ENCODE data around the gene RASAL1. TPM values are rescaled to one million over a fixed set of nuclear protein-coding genes. Genes with fewer than 3 reads are reported as not detected.

Gene RASAL1
- total and polyA plus RNA-seq, 9 donors: 0.05 to 5.1 (median 1.1) TPM; not detected in 2

DNA sequence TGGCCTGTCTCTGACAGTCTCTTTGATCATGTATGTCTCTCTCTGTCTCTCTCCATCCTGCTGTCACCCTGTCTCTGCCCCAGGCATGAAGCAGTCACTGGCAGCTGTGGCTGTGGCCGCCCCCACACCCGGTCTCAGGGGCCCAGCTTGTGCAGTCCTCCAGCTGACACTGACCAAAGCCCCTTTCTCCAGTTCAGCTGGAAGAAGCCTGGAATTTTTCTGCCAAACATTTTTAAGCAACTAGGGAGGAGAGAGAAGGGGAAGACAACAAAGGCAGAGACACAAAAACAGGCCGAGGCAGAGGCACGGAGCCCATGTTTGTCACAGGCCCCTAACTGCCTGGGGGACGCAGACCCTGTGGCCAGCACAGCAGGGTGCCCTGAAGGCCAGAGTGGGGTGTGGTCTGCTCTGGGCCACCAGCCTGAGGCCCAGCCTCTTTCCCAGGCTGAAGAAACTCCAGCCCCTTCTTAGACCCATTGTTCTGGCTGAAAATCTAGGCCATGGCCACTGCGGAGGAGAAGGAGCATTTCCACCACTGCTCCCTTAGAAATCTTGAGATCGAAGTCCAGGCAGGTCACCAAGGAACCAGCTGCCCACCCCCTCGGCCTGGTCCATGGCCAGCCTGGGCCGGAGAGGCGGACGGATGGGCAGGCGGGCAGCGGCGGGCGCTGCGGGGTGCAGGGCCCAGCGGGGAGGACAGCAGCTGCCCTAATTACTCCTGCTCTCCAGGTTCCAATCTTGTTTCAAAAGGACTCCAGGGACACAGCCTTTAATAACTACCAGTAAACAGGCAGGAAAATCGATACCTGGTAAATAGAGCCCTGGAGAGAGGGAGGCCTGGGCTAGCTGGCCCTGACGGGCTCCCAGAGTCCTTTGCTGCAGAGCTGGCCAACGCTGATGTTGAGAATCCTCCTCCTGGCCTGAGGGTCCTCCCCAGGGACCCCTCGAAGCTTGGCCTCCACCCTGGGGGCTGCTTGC is 64.1 kb downstream of the RASAL1 start:
- H3K4me3 ChIP-seq: no peak overlapping the region
- no peaks in the 10 kb centered on the region for H3K9me3 ChIP-seq
- intact Hi-C loops (cut with DNase I): no loop called here
- H3K36me3 ChIP-seq: no peaks in the 10 kb centered on the region
- H3K4me1 ChIP-seq (ENCODE audit: insufficient read depth): no peaks in the 10 kb centered on the region
- H3K27ac ChIP-seq: no peak overlapping the region
- no peaks in the 10 kb centered on the region for H3K27me3 ChIP-seq
- TF ChIP-seq EP300 (IDR thresholded peaks at IDR 0.05) (no peak), POLR2A (IDR thresholded peaks at IDR 0.05) (no peak)
- TF ChIP-seq, protein P1, sequence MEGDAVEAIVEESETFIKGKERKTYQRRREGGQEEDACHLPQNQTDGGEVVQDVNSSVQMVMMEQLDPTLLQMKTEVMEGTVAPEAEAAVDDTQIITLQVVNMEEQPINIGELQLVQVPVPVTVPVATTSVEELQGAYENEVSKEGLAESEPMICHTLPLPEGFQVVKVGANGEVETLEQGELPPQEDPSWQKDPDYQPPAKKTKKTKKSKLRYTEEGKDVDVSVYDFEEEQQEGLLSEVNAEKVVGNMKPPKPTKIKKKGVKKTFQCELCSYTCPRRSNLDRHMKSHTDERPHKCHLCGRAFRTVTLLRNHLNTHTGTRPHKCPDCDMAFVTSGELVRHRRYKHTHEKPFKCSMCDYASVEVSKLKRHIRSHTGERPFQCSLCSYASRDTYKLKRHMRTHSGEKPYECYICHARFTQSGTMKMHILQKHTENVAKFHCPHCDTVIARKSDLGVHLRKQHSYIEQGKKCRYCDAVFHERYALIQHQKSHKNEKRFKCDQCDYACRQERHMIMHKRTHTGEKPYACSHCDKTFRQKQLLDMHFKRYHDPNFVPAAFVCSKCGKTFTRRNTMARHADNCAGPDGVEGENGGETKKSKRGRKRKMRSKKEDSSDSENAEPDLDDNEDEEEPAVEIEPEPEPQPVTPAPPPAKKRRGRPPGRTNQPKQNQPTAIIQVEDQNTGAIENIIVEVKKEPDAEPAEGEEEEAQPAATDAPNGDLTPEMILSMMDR (IDR thresholded peaks at IDR 0.05): no peak
- 61 to 67% (median 63%) methylated on average over 21 of the region's 21 CpGs for WGBS, 3 donors
- no peak for DNase-seq

DNA sequence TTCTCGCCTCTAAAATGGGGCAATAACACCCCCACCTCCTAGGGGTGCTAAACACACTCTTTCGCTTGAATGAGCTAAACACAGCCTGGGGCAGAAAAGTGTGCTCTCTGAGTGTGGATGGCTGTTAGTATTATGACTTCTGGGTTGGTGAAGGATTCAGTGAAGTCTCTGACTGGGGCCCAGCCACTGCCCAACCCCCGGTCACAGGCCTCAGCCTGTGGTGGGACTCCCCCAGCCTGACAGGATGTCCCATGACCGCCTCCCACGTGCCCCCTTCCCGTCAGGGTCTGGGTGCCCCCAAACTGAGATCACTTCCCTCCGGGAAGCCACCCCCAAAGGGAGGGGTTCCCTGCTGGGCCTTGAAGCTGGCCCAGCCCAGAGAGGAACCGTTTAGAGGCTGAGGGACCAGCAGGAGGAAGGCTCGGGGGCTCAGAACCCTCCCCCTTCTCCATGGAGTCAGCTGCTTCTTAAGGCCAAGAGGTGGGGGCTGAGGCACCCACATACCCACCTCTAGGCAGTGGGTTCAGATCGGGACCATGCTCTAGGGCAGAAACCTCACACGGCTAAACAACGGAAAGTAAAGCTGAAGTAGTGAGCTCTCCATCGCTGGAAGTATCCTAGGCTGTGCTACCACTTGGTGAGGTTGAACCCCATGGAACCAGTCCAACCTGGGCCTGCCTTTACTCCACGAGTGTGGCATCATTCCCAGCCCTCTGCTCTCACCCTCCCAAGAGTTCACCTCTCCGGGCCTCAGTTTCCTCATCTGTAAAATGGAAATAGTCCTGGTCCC is 65.2 kb downstream of the RASAL1 start:
- DNase-seq: no peak
- no peak overlapping the region for H3K27ac ChIP-seq
- no peaks in the 10 kb centered on the region for H3K36me3 ChIP-seq
- TF ChIP-seq, protein P1 (IDR thresholded peaks at IDR 0.05): no peak
- no peak for TF ChIP-seq POLR2A (IDR thresholded peaks at IDR 0.05)
- no peak for TF ChIP-seq EP300 (IDR thresholded peaks at IDR 0.05)
- no peak overlapping the region for H3K4me3 ChIP-seq
- no peaks in the 10 kb centered on the region for H3K27me3 ChIP-seq
- H3K9me3 ChIP-seq: no peaks in the 10 kb centered on the region
- H3K4me1 ChIP-seq (ENCODE audit: insufficient read depth): no peaks in the 10 kb centered on the region
- intact Hi-C loops (cut with DNase I): no loop called here
- 55 to 63% (median 57%) methylated on average over 15 of the region's 15 CpGs for WGBS, 3 donors

DNA sequence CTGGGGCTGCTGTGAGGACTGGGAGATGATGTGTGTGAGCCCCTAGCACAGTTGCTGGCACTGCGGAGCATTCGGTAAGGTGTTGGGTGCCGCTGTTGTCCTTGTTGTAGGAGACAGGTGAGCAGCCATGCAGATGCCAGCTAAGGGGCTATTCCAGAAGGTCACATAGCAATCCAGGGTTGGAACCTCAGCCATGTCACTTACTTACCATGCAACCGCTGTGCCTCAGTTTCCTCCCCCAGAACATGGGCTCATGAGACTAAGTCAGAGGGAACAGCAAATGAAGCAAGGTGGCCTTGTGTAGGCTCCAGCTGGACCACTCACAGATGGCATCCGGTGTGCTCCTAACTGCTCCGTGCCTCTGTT is 65.8 kb downstream of the RASAL1 start:
- Histone ChIP-seq H3K36me3 (no peaks in the 10 kb centered on the region), H3K4me3 (no peak overlapping the region), H3K9me3 (no peaks in the 10 kb centered on the region), H3K27me3 (no peaks in the 10 kb centered on the region), H3K4me1 (ENCODE audit: insufficient read depth) (no peaks in the 10 kb centered on the region), H3K27ac (no peak overlapping the region)
- 89 to 93% (median 91%) methylated on average over 6 of the region's 6 CpGs for WGBS, 3 donors
- DNase-seq: no peak
- intact Hi-C loops (cut with DNase I): no loop called here
- TF ChIP-seq POLR2A (IDR thresholded peaks at IDR 0.05): no peak
- TF ChIP-seq, protein P1 (IDR thresholded peaks at IDR 0.05): no peak
- no peak for TF ChIP-seq EP300 (IDR thresholded peaks at IDR 0.05)

DNA sequence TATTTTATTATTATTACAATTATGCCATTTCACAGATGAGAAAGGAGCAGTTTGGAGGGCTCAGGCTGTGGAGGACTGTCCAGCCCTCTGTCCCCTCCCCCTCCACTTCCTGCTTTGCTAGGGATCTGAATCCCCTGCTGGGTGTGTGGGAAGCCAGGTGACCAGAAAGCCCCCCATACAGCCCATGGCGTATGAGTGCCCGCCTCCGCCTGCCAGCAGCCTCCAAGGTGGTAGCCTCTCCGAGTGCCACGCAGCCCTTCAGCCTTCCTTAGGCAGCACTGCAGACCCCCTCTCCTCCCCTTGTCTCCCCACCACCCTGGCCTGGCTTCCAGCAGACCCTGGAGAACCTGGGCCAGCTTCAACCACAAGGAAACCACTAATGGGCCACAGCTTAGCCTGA is 66.4 kb downstream of the RASAL1 start:
- Histone ChIP-seq H3K36me3 (no peaks in the 10 kb centered on the region), H3K4me1 (ENCODE audit: insufficient read depth) (no peaks in the 10 kb centered on the region), H3K4me3 (no peak overlapping the region), H3K27me3 (no peaks in the 10 kb centered on the region), H3K9me3 (no peaks in the 10 kb centered on the region), H3K27ac (no peak overlapping the region)
- DNase-seq: no peak
- TF ChIP-seq, protein P1 (IDR thresholded peaks at IDR 0.05): no peak
- no peak for TF ChIP-seq EP300 (IDR thresholded peaks at IDR 0.05)
- no peak for TF ChIP-seq POLR2A (IDR thresholded peaks at IDR 0.05)
- WGBS, 3 donors: 76 to 87% (median 87%) methylated on average over 5 of the region's 5 CpGs
- intact Hi-C loops (cut with DNase I): no loop called here
